KOPT-K1 (cell line): Measurements from ENCODE around the gene PLXNA1.

ENCODE experiments used
- H3K27ac ChIP-seq: fragments of 200-600 bp; sonication (generic); 2 replicates; pipeline ENCODE4 v1.5.1; 2016; ENCODE audit warnings: antibody characterized with exemption, mild to moderate bottlenecking, low read depth, low read length; ENCODE audit not compliant: poor library complexity, severe bottlenecking
- H3K36me3 ChIP-seq: fragments of 200-600 bp; sonication (generic); 2 replicates; pipeline ENCODE4 v1.5.1; 2017; ENCODE audit warnings: antibody characterized with exemption, mild to moderate bottlenecking, low read length, moderate library complexity; ENCODE audit not compliant: insufficient read depth
- H3K9me3 ChIP-seq: fragments of 200-600 bp; sonication (generic); 2 replicates; pipeline ENCODE4 v1.5.1; 2017; ENCODE audit warnings: antibody characterized with exemption, low read length, mild to moderate bottlenecking; ENCODE audit not compliant: insufficient read depth, poor library complexity, severe bottlenecking

Gene PLXNA1

DNA sequence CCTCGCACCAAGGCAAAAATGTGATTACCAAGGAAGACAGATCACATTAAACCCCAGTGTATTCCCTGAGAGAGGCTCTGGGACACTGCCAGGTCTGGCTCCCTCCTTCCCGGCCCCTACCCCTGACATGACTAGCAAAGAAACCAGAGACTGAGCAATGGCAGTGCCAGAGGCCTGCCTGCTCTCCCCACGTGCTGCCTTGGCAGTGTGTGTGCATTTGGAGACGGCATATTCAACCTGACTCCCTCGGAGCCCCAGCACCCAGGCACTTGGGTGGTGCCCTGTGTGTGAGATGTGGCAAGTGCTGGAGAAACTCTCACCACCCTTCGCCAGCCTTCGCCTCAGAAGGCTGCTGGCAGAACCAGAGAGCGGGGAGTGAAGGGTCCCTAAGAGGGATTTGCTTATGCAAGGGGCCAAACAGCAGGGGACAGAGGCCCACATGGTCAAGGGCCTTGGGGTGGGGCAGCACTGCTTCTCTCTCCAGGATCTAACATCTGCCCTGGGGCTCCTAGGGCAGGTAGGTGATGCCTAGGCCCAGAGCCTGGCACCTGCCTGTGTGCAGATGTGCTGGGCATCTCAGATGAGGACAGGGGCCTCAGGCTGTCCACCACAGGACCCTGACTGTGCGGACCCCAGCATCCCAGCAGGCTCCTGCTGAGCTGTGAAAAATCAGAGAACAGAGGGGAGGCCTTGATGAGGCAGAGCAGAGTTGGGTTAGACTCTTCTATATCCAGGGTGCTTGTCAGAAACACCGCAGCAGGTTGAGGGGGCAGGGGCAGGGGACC is 23.6 kb upstream of the PLXNA1 start:
- no peaks in the 10 kb centered on the region for H3K9me3 ChIP-seq
- no peak overlapping the region for H3K27ac ChIP-seq
- H3K36me3 ChIP-seq: no peaks in the 10 kb centered on the region

- Histone ChIP-seq H3K9me3 (no peaks in the 10 kb centered on the region), H3K36me3 (no peaks in the 10 kb centered on the region), H3K27ac (no peak overlapping the region)
Observed at GRCh38 chr3:126959921-126960603, 22.9 kb upstream of the PLXNA1 start.

DNA sequence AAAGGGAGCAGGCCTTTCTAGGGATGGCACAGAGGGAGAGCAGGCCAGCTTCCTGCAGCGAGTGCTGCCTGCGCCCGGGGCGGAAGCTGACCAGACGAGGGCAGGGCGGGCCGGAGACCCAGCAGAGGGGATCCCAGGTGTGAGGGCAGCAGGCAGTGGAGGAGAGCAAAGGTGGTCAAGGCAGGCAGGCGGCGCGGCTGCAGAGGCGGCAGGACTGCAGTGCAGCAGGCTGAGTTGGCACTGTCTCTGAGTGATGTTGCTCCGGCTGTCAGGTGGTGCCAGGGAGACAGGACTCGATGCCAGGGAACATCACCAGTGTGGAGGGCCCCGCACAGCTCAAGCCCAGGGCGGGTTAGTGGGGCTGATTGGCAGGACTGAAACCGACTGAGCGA is 22.3 kb upstream of the PLXNA1 start:
- Histone ChIP-seq H3K36me3 (no peaks in the 10 kb centered on the region), H3K27ac (no peak overlapping the region), H3K9me3 (no peaks in the 10 kb centered on the region)

GRCh38 chr3:126961191-126961790 is 21.6 kb upstream of the PLXNA1 start:
- Histone ChIP-seq H3K27ac (no peak overlapping the region), H3K9me3 (no peaks in the 10 kb centered on the region), H3K36me3 (no peaks in the 10 kb centered on the region)

DNA sequence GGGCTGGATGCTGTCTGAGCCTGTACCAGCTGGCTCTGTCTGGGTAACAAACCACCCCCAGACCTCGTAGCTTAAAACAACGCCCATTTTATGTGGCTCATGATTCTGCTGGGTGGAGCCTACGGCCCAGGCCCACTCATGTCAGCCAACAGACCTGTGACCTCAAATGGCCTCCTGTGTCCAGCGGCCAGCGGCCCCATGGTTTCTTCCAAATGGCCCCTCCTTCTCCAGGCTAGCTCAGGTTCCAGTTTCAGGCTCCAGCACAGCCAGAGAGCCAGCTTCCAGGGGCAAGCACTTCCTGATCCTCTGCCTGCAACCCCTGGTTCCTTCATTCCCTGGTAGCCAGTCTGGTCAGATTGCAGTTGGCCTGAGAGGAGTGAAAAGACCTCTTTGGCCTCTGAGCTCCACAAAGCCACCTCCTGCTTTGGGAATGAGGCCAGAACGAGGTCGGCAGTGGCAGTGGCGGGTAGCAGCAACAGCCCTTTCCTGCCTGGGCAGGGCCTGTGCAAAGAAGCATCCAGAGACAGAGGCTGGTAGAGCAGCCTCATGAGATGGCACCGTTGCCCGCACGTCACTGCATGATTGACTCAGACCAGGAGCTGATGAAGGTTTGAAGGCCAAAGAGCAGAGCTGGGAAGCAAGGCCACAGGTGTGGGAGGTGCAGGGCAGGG is 21.0 kb upstream of the PLXNA1 start:
- no peak overlapping the region for H3K27ac ChIP-seq
- H3K36me3 ChIP-seq: no peaks in the 10 kb centered on the region
- H3K9me3 ChIP-seq: no peaks in the 10 kb centered on the region

- Histone ChIP-seq H3K27ac (no peak overlapping the region), H3K36me3 (no peaks in the 10 kb centered on the region), H3K9me3 (no peaks in the 10 kb centered on the region)
Observed at GRCh38 chr3:126962756-126963155, 20.2 kb upstream of the PLXNA1 start.

DNA sequence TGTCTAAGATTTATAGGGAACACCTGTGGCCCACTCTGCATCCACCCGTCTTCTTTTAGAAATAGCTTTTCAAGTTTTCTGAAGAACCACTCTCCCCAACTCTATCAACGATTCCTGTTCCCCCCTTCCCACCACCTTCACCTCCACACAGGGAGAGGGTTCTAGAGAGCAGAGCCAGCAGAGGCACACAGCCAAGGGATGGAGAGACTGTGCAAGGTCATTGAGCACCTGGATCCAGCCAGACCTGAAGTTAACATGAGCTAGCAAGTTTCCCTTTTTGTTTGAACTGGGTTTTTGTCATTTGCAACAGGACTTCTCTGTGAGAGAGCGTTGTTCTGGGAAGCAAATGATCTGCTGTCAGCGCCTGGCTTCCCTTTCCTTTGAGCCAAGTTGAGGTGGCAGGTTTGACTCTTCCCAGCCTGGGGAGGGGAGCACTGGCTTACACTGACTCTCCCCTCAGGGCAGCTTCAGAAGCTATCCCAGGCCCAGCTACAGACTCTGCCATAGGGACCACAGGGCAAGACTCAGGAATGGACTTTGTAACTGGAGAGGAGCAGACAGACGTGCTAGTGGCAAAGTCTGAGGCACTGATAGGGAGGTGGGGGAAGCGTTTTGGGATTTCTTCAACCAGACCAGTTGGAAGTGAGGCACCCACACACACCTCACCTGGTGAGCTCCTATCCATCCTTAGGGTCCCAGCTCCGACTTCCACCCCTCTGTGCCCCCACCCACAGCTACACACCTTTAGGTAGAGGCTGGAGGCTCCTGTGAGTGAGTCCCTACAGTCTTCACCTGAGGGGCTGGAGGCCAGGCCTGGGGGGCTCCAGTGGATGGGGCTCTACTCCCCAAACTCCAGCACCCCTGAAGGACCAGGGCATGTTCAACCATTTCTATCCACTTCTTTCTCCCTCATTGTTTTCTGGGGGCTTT is 19.4 kb upstream of the PLXNA1 start:
- no peaks in the 10 kb centered on the region for H3K36me3 ChIP-seq
- no peak overlapping the region for H3K27ac ChIP-seq
- no peaks in the 10 kb centered on the region for H3K9me3 ChIP-seq

GRCh38 chr3:126964261-126964660 is 18.7 kb upstream of the PLXNA1 start:
- H3K27ac ChIP-seq: no peak overlapping the region
- H3K9me3 ChIP-seq: no peaks in the 10 kb centered on the region
- H3K36me3 ChIP-seq: no peaks in the 10 kb centered on the region

GRCh38 chr3:126964950-126965349 is 18.0 kb upstream of the PLXNA1 start:
- H3K27ac ChIP-seq: no peak overlapping the region
- H3K36me3 ChIP-seq: no peaks in the 10 kb centered on the region
- H3K9me3 ChIP-seq: no peaks in the 10 kb centered on the region

DNA sequence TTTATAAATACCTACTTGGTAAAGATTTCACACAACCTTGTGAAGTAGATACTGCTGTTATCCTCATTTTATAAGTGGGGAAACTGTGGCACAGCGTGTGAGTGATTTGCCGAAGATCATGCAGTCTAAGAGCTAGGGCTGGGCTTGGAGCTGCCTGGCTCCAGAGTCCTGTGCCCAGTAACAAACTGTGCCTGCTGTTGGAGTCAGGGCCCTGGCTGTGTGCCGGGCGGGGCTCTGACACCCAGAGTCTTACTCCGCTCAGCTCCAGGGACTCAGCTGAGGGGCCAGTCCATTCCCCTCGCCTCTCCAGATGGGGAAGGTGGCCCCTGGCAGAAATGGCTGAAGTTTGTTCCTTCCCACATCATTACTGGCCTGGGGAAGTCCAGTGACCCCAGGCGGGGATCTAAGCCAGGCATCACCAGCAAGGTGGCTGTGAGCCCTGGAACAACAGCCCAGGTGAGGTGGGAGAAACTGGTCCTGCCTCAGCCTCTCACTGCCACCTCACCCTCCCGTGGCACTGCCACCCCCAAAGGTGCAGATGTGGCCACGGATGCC is 17.3 kb upstream of the PLXNA1 start:
- Histone ChIP-seq H3K36me3 (no peaks in the 10 kb centered on the region), H3K9me3 (no peaks in the 10 kb centered on the region), H3K27ac (no peak overlapping the region)

GRCh38 chr3:126967386-126967785 is 15.5 kb upstream of the PLXNA1 start:
- Histone ChIP-seq H3K9me3 (no peaks in the 10 kb centered on the region), H3K27ac (no peak overlapping the region), H3K36me3 (no peaks in the 10 kb centered on the region)

GRCh38 chr3:126968391-126969390 is 14.2 kb upstream of the PLXNA1 start:
- Histone ChIP-seq H3K36me3 (no peaks in the 10 kb centered on the region), H3K9me3 (peaks cover 6% of the 10 kb centered on the region), H3K27ac (no peak overlapping the region)

- H3K27ac ChIP-seq: no peak overlapping the region
- peaks cover 14% of the 10 kb centered on the region for H3K9me3 ChIP-seq
- H3K36me3 ChIP-seq: no peaks in the 10 kb centered on the region
Observed at GRCh38 chr3:126969586-126969985, 13.3 kb upstream of the PLXNA1 start.
